ENCODE measurements around the gene DCK.
A peak's percentile ranks its signal among the peaks of the same experiment; 100 is the strongest.
"Not testable (repeated sequence)": the region's sequence is repeated elsewhere in the genome, so short reads cannot be mapped to it uniquely, and the experiment has no call there.

Gene DCK

GRCh38 chr4:70997546-70997945 is 4.1 kb downstream of the DCK start:
- DNase-seq (ENCODE audit: low spot score), result no peak
- no peak overlapping the region for H3K23ac ChIP-seq (ENCODE audit: low read depth, low read length, poor library complexity)
- WGBS, 2 donors (ENCODE audit: extremely low coverage in 2 of 2, insufficient read length in 2 of 2, insufficient replicate concordance in 1 of 2), result no CpG with 5 or more reads among the region's 2 CpGs

GRCh38 chr4:70999639-71000038 is 6.2 kb downstream of the DCK start:
- H2AFZ ChIP-seq (ENCODE audit: low read length); H3K9ac ChIP-seq (ENCODE audit: low read depth, low read length, poor library complexity); H2BK12ac ChIP-seq (ENCODE audit: low read length); H3K4ac ChIP-seq (ENCODE audit: low read length); H3K27ac ChIP-seq (replicated peaks; ENCODE audit: low read length); H2AK5ac ChIP-seq (ENCODE audit: low read depth, low read length); H3K4me2 ChIP-seq (ENCODE audit: insufficient read depth, low read length, poor library complexity, severe bottlenecking); H3K79me1 ChIP-seq (ENCODE audit: low read depth, low read length); H2BK5ac ChIP-seq (ENCODE audit: low read length); H2BK120ac ChIP-seq (ENCODE audit: low read depth, low read length); H4K8ac ChIP-seq (ENCODE audit: low read depth, low read length); H3K14ac ChIP-seq (ENCODE audit: low read length); H4K91ac ChIP-seq (ENCODE audit: low read depth, low read length, poor library complexity); H3K27me3 ChIP-seq (ENCODE audit: control insufficient read depth in 3 of 3, insufficient read depth in 3 of 3, low read depth in 1 of 3, low read length in 3 of 3); H3K4me3 ChIP-seq (ENCODE audit: low read length in 2 of 2); H2BK15ac ChIP-seq (ENCODE audit: low read length); DNase-seq (ENCODE audit: low spot score); H3K23ac ChIP-seq (ENCODE audit: low read depth, low read length, poor library complexity); H3K4me1 ChIP-seq (ENCODE audit: control insufficient read depth in 2 of 2, insufficient read depth in 1 of 2, low read depth in 1 of 2, low read length in 2 of 2); H3K18ac ChIP-seq (ENCODE audit: low read length): not testable (repeated sequence)
- peaks cover 7 to 90% of the 10 kb centered on the region in 2 donors for H3K36me3 ChIP-seq (replicated peaks in 1 of 2; ENCODE audit: control insufficient read depth in 2 of 2, insufficient read depth in 2 of 2, low read length in 2 of 2)
- H3K9me3 ChIP-seq (replicated peaks in 1 of 2; ENCODE audit: control insufficient read depth in 2 of 2, insufficient read depth in 1 of 2, low read depth in 1 of 2, low read length in 2 of 2), result peaks cover 0 to 74% of the 10 kb centered on the region in 2 donors

More at GRCh38 chr4:70997546-70997945, 4.1 kb downstream of the DCK start:
- Histone ChIP-seq H3K14ac (ENCODE audit: low read length) (no peak overlapping the region), H2BK120ac (ENCODE audit: low read depth, low read length) (no peak overlapping the region), H2BK5ac (ENCODE audit: low read length) (no peak overlapping the region), H3K27me3 (ENCODE audit: control insufficient read depth in 3 of 3, insufficient read depth in 3 of 3, low read depth in 1 of 3, low read length in 3 of 3) (no peaks in the 10 kb centered on the region), H3K4me2 (ENCODE audit: insufficient read depth, low read length, poor library complexity, severe bottlenecking) (no peak overlapping the region), H3K79me1 (ENCODE audit: low read depth, low read length) (peaks cover 6% of the 10 kb centered on the region), H3K9ac (ENCODE audit: low read depth, low read length, poor library complexity) (no peak overlapping the region), H3K4me3 (ENCODE audit: low read length in 2 of 2) (no peak overlapping the region), H3K18ac (ENCODE audit: low read length) (no peak overlapping the region), H2AK5ac (ENCODE audit: low read depth, low read length) (no peak overlapping the region), H3K4me1 (ENCODE audit: control insufficient read depth in 2 of 2, insufficient read depth in 1 of 2, low read depth in 1 of 2, low read length in 2 of 2) (peaks cover 3 to 5% of the 10 kb centered on the region in 2 donors), H2AFZ (ENCODE audit: low read length) (no peak overlapping the region), H2BK12ac (ENCODE audit: low read length) (no peak overlapping the region), H4K8ac (ENCODE audit: low read depth, low read length) (no peak overlapping the region), H2BK15ac (ENCODE audit: low read length) (no peak overlapping the region), H3K36me3 (replicated peaks in 1 of 2; ENCODE audit: control insufficient read depth in 2 of 2, insufficient read depth in 2 of 2, low read length in 2 of 2) (peaks cover 7 to 74% of the 10 kb centered on the region in 2 donors), H3K27ac (replicated peaks; ENCODE audit: low read length) (no peak overlapping the region), H3K4ac (ENCODE audit: low read length) (no peak overlapping the region), H4K91ac (ENCODE audit: low read depth, low read length, poor library complexity) (no peak overlapping the region), H3K9me3 (replicated peaks in 1 of 2; ENCODE audit: control insufficient read depth in 2 of 2, insufficient read depth in 1 of 2, low read depth in 1 of 2, low read length in 2 of 2) (peaks cover 0 to 74% of the 10 kb centered on the region in 2 donors)

GRCh38 chr4:71001363-71001762 is 7.9 kb downstream of the DCK start:
- H3K4ac ChIP-seq (ENCODE audit: low read length); H3K79me1 ChIP-seq (ENCODE audit: low read depth, low read length); H2AK5ac ChIP-seq (ENCODE audit: low read depth, low read length); H3K27ac ChIP-seq (replicated peaks; ENCODE audit: low read length); H4K91ac ChIP-seq (ENCODE audit: low read depth, low read length, poor library complexity); H2BK5ac ChIP-seq (ENCODE audit: low read length); DNase-seq (ENCODE audit: low spot score); H3K9ac ChIP-seq (ENCODE audit: low read depth, low read length, poor library complexity); H3K4me1 ChIP-seq (ENCODE audit: control insufficient read depth in 2 of 2, insufficient read depth in 1 of 2, low read depth in 1 of 2, low read length in 2 of 2); H4K8ac ChIP-seq (ENCODE audit: low read depth, low read length); H2AFZ ChIP-seq (ENCODE audit: low read length); H3K18ac ChIP-seq (ENCODE audit: low read length); H2BK12ac ChIP-seq (ENCODE audit: low read length); H3K14ac ChIP-seq (ENCODE audit: low read length); H3K27me3 ChIP-seq (ENCODE audit: control insufficient read depth in 3 of 3, insufficient read depth in 3 of 3, low read depth in 1 of 3, low read length in 3 of 3); H3K4me3 ChIP-seq (ENCODE audit: low read length in 2 of 2); H3K23ac ChIP-seq (ENCODE audit: low read depth, low read length, poor library complexity); H2BK15ac ChIP-seq (ENCODE audit: low read length); H3K4me2 ChIP-seq (ENCODE audit: insufficient read depth, low read length, poor library complexity, severe bottlenecking); H2BK120ac ChIP-seq (ENCODE audit: low read depth, low read length): not testable (repeated sequence)
- no CpG with 5 or more reads among the region's 4 CpGs for WGBS, 2 donors (ENCODE audit: extremely low coverage in 2 of 2, insufficient read length in 2 of 2, insufficient replicate concordance in 1 of 2)
- peaks cover 0 to 57% of the 10 kb centered on the region in 2 donors for H3K9me3 ChIP-seq (replicated peaks in 1 of 2; ENCODE audit: control insufficient read depth in 2 of 2, insufficient read depth in 1 of 2, low read depth in 1 of 2, low read length in 2 of 2)
- peaks cover 7 to 83% of the 10 kb centered on the region in 2 donors for H3K36me3 ChIP-seq (replicated peaks in 1 of 2; ENCODE audit: control insufficient read depth in 2 of 2, insufficient read depth in 2 of 2, low read length in 2 of 2)

- no peak for DNase-seq (ENCODE audit: low spot score)
- WGBS, 2 donors (ENCODE audit: extremely low coverage in 2 of 2, insufficient read length in 2 of 2, insufficient replicate concordance in 1 of 2), result no CpG with 5 or more reads among the region's 7 CpGs
- H3K9ac ChIP-seq (ENCODE audit: low read depth, low read length, poor library complexity), result no peak overlapping the region
Measured at GRCh38 chr4:71004281-71004851, 10.9 kb downstream of the DCK start.

More at GRCh38 chr4:71004281-71004851, 10.9 kb downstream of the DCK start:
- Histone ChIP-seq H3K23ac (ENCODE audit: low read depth, low read length, poor library complexity) (no peak overlapping the region), H3K4ac (ENCODE audit: low read length) (no peak overlapping the region), H3K27me3 (ENCODE audit: control insufficient read depth in 3 of 3, insufficient read depth in 3 of 3, low read depth in 1 of 3, low read length in 3 of 3) (no peaks in the 10 kb centered on the region), H2AFZ (ENCODE audit: low read length) (no peak overlapping the region), H4K8ac (ENCODE audit: low read depth, low read length) (no peak overlapping the region), H3K4me2 (ENCODE audit: insufficient read depth, low read length, poor library complexity, severe bottlenecking) (peak overlapping the region; percentile 25), H3K4me3 (ENCODE audit: low read length in 2 of 2) (no peak overlapping the region), H2BK120ac (ENCODE audit: low read depth, low read length) (no peak overlapping the region), H3K4me1 (ENCODE audit: control insufficient read depth in 2 of 2, insufficient read depth in 1 of 2, low read depth in 1 of 2, low read length in 2 of 2) (peaks cover 0 to 6% of the 10 kb centered on the region in 2 donors), H2BK15ac (ENCODE audit: low read length) (no peak overlapping the region), H3K36me3 (replicated peaks in 1 of 2; ENCODE audit: control insufficient read depth in 2 of 2, insufficient read depth in 2 of 2, low read length in 2 of 2) (peaks cover 0 to 80% of the 10 kb centered on the region in 2 donors), H3K27ac (replicated peaks; ENCODE audit: low read length) (no peak overlapping the region), H2BK12ac (ENCODE audit: low read length) (no peak overlapping the region), H3K14ac (ENCODE audit: low read length) (no peak overlapping the region), H4K91ac (ENCODE audit: low read depth, low read length, poor library complexity) (no peak overlapping the region), H2AK5ac (ENCODE audit: low read depth, low read length) (no peak overlapping the region), H3K9me3 (replicated peaks in 1 of 2; ENCODE audit: control insufficient read depth in 2 of 2, insufficient read depth in 1 of 2, low read depth in 1 of 2, low read length in 2 of 2) (peaks cover 0 to 31% of the 10 kb centered on the region in 2 donors), H3K79me1 (ENCODE audit: low read depth, low read length) (no peaks in the 10 kb centered on the region), H2BK5ac (ENCODE audit: low read length) (no peak overlapping the region), H3K18ac (ENCODE audit: low read length) (no peak overlapping the region)
